HG02981 (cell line): ENCODE data around the gene NCKAP5.

Source experiments
- ATAC-seq: cut with Tn5 transposase; IDR thresholded peaks from one replicate; pipeline ENCODE4 v1.9.1; 2021; ENCODE audit warnings: mild to moderate bottlenecking, moderate library complexity; ENCODE audit not compliant: unreplicated experiment

Gene NCKAP5

DNA sequence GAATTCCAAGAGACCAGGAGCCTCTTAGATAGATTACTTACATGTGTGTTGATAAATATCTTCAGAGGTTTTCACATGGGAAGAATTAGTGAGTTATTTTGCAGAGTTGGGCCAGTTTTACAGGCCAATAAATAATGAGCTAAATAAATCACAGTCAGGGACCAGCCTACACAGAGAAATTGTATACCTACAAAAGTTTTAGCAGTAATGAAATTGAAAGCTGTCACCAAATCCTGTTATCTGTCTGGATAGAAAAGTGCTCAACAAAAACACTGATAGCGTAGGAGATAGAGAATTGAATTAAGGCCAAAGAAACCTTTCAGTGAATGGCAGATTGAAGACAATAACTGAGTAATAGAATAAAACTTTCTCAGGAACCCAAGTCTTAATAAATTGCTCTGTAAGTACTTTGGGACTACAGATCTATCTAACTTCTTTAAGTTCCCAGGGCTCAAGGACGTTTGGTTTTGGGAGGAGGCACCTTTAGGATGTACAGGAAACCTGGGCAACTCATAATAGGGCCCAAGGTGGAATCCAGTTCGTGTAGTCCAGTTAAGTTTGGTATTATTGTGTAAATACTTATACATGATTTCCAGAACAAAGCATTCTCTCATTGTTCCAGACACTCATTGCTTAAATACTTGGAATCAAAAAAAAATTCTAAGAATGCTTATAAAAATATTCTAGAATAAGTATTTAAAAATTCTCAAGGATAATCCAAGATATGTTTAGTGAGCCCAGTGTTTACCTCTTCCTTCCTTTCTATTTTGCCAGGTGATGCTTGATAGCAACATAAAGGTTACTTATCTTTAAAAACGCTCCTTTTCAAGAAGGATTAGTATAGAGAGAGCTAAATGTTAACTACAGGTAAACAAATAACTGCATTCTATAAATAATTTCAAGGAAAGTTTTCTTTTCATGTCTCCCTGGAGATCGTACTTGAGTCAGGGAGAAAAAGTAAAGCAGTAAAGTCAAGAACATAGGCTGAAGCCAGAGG, 134.5 kb downstream of the NCKAP5 start:
- no peak for ATAC-seq

DNA sequence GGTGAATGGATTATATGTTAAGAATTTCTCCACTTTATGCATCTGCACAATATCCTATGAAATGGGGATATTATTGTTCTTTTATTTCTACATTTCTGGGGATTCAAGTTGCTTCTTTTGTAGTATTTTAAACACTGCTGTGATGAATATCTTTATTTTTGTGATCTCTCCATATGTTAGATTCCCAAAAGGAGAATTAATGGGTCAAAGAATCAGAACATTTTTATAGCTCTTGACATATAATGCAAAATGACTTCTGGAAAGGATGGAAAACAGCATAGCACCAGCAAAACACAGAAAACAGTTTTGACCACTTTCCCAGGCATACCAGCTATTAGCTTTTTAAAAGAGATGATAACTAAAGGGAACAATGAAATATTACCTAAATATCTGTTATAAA, 135.5 kb downstream of the NCKAP5 start:
- ATAC-seq, result no peak

DNA sequence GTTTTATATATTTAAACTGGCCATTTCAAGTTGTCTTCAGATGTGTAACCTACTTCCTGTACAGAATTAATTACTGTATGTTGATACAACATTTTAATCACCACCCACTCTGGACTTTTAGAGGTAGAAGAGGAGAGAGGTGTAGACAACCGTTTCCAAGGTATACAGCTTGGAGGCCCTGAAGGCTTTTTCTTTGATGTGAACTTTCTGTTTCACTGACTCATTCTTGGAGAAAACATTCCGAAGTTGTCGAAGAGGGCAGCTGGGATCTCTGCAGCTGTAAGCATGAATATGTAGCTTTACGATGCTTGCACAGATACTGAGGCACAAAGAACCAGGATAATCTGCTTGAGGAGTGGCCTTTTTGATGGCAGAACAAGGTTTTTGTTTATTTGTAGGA, 137.0 kb downstream of the NCKAP5 start:
- no peak for ATAC-seq

DNA sequence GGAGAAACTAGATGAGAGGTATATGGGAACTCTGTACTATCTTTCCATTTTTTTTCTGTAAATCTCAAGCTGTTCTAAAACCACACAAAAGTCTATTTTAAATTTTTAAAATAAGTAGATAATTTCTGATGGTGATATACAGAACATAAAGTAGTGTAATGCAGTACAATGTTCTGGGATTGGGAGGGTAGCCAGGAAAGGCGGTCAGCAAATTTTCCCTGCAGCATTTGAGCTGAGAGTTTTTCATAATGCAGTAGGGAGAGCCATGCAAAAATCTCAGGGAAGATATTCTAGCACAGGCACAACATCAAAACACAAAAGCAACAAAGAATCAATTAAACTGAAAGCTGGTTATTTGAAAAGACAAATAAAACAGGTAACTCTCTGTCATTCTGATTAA, 141.5 kb downstream of the NCKAP5 start:
- ATAC-seq, result no peak

DNA sequence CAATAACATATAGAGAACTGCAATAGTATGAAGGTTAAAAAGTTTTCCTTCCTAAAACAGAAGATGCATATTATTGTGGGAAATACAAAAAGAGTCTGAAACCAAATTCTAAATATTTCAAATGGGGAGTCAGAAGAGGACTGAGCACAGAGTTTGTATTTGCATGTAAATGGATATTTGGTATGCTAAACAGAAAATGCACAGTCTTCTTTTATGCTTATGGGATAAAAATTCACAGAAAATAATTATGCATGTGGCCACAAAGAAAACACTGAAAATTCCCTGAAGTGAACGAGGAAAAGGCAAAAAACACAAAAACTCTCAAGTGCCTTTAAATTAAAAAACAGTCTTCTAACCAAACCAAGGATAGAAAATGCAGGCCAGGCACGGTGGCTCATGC, 142.7 kb downstream of the NCKAP5 start:
- no peak for ATAC-seq

DNA sequence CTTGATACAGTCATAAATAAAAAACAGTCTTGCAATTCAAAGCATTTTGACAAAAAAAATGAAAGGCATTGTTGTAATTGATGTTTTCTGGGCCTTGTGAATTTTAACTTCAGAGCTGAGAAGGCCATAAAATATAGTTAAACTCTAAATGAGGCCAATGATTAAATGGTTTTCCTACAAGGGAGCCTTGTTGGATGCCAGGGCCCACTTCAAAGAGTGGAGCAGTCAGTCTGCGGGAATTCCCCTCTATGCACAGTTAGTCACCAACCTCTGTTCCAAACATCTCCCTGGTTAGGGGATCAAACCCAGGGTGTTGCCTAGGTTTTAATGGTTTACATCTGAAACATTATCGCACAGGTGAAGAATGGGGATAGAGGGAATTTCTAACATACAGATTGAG, 143.4 kb downstream of the NCKAP5 start:
- ATAC-seq, result no peak

DNA sequence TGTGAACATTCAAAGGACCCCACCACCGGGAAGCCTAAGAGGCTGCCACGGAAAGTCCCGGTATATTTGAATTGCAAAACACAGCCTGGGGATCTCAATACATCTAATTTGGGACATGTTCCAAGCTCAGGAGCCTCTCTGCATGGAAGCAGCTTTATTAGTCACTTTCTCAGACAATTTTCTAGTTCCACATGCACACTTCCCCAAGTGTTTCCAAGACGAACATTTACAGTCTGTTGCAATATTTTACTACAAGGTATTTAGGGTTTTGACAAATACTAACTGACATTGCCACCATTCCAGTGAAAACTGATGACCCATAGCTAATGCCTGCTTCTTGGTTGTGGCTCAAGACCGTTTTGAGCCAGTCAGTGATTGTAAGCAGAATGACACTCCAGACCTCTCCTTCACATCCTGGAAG, 145.3 kb downstream of the NCKAP5 start:
- ATAC-seq, result no peak

DNA sequence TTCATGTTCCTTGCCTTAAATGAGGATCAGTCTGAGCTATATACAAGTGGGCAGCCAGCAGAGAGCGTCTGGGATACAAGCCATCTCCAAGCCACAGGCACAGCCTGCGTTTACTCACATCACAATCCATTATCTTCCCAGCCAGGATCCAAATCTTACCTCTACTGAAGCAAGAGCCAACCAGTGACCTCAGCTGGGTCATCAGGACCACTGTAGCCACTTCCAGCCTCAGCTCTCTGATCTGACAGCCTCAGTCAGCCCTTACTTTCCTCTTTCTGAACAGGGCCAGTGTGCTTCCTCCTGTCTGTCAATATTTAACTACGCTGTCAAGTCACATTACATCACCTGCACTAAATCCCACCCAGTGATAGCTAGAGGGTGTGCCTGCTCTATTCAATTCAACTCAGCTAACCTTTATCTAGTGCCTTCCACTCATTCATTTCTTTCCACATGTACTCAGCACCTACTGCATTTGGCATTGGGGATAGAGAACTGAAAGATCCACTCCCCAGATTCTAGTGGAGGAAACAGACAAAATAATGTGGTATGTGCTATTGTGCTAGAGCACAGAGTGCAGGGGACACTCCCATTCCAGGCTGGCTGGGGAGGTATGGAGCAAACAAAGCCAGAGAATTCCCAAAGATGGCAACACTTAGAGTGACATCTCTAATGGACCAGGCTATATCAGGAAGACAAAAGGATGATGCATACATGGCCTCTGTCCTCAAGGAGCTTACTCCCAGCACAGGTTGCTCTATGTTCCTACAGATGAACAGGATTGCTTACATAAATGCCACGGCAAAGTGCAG, 146.5 kb downstream of the NCKAP5 start:
- peak; percentile 97 for ATAC-seq

DNA sequence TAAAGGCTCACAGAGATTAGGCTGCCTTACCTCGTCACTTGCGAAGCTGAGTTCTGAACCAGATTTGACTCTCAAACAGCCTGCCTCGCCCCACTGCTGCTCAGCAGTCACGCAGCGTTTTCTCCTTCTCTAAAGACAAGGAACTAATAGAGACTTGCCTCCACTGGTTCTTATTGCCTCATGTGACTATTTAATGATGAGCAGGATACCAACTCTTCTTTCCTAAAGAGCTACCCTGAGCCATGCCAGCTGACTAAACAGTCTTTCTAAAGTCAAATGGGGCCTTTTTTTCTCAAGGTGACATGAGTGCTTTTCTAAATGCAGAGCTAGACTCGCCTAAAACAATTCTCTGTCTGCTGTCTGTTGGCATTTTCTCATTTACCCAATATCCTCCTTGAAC, 147.5 kb downstream of the NCKAP5 start:
- ATAC-seq, result no peak

DNA sequence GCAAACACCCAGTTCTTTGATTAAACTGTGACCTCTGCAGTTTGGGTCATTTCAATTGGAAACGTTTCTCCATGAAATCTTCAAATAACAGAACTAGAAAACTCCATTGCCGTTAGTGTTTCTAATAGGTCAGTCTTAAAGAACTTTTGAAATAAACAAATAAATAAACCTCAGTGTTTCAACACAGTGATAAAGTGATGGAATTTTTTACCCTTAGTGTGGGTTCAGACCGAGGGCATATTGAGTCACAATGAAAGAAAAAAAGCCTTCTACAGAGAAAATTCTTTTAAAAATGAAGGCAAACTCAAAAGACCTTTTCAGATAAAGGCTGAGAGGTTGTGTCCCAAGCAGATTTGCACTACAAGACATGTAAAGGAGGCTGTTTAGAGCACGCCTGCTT, 149.6 kb downstream of the NCKAP5 start:
- ATAC-seq, result no peak

DNA sequence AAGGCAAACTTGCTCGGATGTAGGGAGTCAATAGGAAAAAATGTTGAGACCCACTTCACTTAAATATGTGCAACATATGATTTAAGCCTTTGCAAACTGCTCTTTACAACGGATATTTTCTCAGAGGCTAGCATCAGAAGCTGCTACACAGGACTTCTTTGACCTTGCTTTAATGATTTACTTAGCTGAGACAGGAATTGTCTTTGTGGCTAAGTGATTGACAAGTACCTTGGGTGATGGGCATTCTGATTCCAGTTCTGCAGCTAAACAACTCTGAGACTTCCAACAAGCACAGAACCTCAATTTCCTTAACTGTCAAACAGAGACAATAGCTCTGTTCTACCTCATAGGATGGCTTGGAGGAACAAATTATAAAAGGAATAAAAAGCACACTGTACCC, 150.2 kb downstream of the NCKAP5 start:
- ATAC-seq, result no peak

DNA sequence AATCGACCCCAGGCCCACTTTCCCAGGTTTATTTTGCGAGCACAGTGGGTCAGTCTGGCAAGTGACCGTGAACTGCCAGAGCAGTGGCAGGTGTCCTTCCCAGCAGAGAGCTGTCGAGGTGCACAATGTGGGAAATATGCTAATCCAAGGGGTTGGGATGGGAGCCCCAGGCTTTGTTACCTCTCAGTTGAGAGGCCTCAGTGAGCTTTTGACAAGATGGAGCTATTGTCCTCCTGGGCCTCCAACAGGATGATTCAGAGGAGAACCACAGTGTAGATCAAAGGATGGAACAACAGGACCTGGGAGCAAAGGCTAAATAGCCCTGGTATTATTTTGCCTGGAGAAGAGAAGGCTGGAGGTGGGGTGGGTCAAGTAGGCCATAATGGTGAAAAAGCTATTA, 150.8 kb downstream of the NCKAP5 start:
- no peak for ATAC-seq

DNA sequence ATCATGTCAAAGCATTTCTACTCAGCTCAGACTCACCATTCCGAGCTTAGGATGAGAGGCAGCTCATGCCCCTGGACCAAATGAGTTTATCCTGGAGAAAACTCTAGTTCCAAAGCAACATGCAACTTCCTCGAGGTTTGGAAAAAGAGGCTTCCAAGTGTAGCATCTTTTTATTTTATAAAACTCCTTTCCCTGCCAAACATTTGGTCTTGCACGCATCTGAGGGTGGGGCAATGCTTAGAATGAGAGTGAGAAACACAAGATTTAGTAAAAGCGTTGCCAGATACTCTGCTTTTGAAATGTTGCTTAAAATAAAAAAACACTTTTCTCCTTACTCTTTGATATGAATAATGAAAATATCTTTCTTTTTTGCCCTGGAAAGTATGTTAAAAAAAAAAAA, 151.5 kb downstream of the NCKAP5 start:
- no peak for ATAC-seq

DNA sequence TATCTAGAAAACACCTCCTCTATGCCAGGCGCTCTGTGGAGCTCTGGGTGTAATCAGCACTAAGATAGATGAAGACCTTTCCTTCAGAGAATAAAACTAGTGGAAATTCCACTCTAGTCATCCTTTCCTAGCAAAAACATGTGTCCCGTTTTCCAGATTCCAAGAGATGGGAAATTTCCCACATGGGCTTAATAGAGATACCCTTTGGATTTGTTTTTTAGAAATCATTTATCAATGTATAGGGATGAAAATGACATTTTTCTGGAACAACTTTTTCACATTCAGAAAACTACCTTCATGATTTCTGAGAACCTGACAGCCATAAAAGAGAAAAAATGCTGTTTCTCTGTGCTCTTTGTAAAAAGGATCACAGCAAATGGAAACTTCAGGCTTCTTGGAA, 152.1 kb downstream of the NCKAP5 start:
- ATAC-seq, result no peak

DNA sequence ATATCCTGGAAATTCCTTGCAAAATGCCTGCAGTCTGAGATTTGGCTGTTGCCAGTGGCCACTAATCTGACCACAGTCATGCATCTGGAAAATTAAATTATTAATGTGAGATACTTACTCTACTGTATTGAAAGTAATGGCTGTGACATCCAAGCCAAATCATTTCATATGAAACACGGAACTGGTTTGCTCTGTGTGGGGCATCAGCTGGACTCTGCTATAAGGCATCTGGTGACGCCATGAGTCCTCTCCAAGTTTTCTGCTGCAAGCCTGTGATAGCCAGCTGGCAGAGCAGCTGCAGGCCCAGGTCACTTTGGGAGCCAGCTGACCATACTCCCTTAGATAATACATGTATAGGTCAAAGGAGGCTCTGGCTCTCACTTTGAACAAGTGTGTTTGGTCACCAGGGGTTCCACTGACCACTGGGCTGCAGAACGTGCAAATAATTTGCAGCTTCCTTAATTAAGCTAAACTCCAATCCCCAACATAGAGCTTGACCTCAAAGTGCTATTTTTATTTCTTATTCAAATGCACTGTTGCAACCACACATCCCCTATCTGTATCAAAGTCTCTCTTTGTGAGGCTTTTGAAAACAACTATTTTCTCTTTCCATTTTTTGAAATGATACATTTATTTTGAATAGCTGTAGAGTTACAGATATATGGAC, 152.9 kb downstream of the NCKAP5 start:
- ATAC-seq, result no peak

DNA sequence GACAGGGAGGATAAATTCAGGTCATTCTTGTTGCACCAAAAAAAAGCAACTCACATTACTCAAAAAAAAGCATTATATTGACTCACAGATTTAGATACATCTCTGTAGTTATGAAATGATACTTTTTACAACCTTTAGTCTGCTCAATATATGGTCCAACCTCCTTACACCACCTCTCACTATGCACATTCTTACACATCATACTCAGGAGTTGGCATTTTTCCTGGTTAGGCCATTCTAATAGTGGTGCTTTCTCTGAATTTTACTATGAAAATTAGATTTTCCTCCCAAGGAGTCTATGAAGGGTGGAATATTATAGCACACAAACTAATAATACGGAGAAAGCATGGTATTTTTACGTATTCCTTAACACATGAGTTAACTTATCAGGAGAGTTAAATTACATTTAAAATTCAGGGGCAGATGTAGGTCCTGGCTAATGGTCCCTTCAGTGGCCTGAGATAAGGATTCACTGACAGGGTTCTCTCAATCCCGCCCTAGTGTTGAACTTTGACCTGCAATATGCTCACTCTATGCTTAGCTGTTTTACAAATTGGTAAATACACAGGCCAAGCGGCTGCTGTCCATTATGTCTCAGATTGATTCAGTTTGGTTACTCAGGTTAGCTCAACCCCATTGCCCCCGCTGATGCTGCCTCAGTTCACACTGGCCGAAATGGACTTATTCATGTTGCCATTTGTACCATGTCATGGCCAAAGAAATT, 153.6 kb downstream of the NCKAP5 start:
- ATAC-seq, result no peak

DNA sequence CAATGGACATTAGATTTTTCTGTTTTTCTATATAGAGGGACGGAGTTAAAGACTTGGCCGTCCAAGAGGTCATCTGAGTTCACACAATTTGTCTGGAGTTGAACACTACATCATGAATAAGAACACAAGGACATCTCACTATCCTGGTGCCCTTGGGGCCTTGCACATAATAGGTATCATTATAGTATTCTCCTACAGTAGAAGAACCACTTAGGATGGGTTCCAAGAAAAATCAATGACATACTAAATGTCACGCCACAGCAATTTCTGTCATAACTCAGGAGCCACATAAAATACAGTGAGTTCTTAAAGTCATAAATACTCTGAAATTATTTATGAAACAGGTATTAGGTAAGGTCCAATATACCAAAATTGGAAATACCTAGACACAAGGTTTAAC, 154.4 kb downstream of the NCKAP5 start:
- no peak for ATAC-seq

DNA sequence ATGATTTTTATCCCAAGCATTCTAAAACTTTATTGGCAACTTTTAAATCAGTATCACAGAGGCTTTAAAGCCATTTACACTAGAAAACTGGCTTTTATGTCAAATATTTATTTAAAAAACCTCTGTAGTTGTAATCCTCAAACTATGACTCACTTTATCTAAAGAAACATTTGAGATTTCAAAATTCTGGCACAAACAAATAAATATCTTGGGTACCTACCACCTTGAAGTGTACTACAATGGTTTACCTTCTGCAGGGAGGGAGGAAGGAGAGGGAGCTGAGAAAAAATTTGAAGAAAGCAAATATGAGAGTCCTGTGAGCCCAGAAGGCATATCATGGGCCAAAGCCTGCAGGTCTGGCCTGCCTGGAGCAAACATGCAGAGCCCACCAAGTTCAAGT, 155.6 kb downstream of the NCKAP5 start:
- ATAC-seq, result no peak

DNA sequence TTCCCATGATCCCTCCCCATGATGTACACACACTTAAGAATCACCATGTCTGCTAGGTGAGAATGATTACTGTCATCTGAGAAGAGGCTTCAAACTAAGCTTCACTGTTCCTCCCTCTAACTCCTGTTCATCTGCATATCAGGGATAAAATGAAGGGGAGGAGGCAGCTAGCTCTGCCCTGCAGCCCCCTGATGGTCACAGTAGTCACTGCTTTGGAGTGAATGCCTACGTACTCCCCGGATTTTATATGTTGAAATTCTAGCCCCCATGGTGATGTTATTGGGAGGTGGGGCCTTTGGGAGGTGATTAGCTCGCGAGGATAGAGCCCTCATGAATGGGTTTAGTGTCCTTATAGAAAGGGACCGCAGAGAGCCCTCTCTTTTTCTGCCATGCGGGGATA, 156.4 kb downstream of the NCKAP5 start:
- no peak for ATAC-seq

DNA sequence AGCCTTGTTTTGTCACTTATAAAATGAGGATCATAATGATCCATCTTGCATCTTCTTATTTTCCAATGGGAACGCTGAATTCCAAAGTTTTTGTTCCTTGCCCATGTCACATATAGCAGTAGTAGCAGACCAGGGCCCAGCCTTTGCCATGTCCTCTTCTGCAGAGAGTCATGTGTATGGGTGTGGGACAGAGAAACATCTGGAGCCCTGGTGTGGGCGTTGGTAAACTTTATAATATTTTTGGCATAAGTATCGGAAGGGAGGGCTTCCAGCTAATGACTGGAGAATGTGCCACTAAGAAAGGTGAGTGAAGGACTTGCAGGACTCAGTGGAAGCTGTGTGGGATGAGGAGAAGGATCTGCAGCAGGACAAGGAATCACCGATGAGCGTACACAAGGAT, 157.2 kb downstream of the NCKAP5 start:
- no peak for ATAC-seq
